Pons (tissue), 1 donor: ENCODE measurements around the gene ZNF680.
"Not testable (repeated sequence)": the region's sequence is repeated elsewhere in the genome, so short reads cannot be mapped to it uniquely, and the experiment has no call there.

ENCODE experiments used
- DNase-seq: peaks from one replicate; pipeline ENCODE4 v3.0.0-alpha.2; 2016; ENCODE audit warnings: low spot score

The ZNF680 gene

DNA sequence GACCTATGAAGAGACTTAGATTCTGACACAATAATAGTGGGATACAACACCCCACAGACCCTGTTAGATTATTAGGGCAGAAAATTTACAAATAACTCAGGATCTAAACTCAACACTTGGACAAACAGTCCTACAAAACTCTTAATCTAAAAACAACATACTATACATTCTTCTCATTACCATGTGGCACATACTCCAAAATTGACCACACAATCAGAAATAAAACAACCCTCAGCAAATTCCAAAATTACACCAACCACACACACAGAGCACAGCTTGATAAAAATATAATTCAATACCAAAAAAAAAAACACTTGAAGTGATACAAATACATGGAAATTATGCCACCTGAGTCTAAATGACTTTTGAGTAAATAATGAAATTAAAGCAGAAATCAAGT, 7.8 kb downstream of the ZNF680 start:
- no peak for DNase-seq

GRCh38 chr7:64554188-64554587, 8.7 kb downstream of the ZNF680 start:
- not testable (repeated sequence) for DNase-seq

DNA sequence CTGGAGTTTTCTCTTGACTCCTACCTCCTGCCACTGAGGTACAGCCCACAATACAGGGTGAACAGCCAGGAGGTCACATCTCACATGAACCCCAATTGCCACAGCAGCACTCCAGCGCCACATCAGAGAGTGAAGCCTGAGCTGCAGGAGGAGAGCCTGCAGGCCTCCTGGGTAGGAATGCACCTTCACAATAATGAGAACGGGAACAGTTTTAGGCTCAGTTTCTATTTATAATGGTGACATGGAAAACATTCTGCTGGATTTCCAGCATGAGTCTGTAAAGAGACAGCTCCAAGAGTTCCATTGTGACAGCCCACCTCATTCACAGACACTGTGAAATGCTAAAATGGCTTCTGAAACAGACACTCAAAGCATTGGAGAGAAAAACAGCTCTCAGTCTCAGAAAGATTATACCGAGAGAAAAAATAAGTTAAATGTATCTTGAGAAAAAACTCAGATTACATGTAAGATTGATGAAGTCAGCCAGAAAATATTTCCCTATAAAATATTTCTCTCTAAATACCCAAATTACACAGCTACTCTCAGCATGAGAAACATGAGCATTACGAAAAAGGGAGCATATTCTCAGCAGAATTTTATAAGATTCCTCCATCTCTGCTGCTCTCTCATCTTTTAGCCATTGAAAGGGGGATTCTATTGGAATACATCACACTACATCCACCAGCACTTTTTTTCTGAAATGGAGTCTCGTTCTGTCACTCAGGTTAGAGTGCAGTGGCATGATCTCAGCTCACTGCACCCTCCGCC, 11.3 kb downstream of the ZNF680 start:
- no peak for DNase-seq

GRCh38 chr7:64544010-64544409, 18.9 kb downstream of the ZNF680 start:
- no peak for DNase-seq

DNA sequence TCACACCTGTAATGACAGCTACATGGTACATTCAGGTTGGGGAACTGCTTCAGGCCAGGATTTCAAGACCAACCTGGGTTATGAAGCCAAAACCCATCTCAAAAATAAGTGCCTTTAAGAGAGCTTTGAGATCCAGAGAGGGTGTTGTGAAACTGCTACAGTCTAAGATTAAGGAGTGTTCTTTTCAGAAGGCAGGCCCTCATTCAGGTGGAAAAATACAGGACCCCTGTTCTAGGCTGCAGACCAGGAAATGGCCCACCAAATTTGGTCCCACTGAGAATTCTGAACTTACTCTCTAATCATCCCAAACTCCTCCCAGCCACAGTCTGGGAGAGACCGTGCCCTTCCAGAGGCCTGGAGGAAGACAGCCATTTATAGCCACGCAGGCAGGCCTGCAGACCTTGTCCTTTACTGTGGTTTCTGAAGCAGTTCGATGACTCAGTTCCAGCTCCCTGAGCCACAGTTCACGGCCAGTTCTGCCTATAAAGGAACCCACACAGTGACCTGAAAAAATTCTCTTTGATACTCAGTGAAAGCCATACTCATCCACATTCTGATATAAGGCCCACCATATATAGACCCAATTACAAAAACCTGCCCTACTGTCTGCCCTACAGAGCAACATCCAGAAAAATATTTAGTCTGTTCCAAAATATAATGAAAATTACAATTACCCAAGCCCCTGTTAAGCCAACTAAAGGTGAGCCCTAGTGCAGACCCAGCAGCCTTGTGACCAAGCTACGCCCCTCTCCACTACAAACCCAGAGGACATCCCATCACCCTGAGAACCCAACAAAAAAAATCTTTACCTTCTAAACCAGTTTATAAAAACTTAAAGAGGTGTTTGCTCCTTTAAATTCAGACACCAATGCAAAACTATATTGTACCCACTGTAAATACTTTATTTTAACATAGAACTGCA, 21.2 kb downstream of the ZNF680 start:
- no peak for DNase-seq

DNA sequence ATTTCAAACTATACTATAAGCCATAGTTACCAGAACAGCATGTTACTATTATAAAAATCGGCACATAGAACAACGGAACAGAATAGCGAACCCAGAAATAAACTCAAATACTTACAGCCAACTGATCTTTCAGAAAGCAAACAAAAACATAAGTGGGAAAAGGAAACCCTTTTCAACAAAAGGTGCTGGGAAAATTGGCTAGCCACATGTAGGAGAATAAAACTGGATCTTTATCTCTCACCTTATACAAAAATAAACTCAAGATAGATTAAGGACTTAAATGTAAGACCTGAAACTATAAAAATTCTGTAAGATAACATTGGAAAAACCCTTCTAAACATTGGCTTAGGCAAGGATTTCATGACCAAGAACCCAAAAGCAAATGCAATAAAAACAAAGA, 29.1 kb downstream of the ZNF680 start:
- no peak for DNase-seq

GRCh38 chr7:64528770-64529169, 34.1 kb downstream of the ZNF680 start:
- no peak for DNase-seq

- no peak for DNase-seq
These were observed 41.4 kb downstream of the ZNF680 start for GRCh38 chr7:64521409-64521984.

- no peak for DNase-seq
These were observed 46.4 kb downstream of the ZNF680 start for GRCh38 chr7:64516451-64516850.

- DNase-seq, result no peak
These were observed 47.1 kb downstream of the ZNF680 start for GRCh38 chr7:64515781-64516180.

DNA sequence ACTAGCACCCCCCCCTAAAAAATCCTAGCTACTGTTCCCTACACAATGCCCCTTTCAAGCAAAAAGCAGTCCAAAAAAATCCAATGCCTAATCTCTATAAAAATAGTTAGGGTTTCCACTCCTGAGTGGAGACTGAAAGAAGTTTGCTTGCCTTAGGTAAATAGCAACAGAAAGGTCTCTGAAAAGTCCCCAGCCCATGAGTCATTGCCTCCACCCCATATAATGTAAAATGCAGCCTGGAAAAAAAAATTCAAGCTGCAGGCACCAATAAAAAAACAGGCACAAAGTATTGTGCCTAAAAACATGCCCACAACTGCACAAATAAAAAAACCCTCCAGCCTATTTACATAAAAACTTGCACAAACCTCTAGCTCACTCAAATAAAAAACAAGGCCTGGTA, 47.5 kb downstream of the ZNF680 start:
- DNase-seq, result no peak

DNA sequence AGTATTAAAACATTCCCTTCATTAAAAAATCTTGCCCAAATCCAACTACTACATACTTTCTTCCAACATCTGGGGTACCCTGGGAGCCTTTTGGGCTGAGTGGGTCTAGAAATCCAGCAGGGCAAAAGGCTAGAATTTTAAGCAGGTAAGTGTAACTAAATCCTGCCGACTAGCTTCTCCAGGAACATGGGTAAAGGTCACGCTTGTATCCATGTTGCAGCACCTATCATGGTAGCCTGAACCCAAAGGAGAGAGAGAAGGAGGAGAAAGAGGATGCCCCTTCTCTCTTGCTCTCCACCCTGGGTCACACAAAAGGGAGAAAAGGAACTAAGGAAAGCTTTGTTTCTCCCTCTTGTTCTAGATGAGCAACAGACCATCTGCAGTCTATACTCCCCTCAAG, 53.3 kb downstream of the ZNF680 start:
- DNase-seq, result no peak

DNA sequence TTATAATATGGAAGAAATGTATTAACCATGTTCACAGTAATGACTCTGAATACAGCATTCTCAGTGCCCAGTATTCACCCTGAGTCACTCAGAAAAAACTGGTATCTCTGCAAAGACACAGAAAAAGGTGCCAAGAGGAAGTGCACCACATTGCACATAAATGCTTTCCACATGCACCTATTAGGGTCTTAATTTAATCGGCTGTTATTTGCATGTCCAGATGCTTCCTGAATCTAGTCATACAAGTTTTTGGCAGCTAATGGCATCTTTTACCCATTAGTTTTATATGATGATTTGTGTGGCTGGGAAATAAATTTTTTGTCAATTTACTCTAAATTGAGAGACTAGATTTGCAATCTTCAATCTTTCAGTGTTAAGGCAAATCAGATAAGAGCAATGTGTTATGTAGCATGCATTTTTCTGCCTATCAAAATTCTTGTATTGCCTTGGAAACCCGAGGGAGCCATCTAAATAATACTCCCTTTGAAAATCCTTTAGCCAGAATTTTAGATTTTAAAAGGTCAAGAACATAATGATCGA, 58.2 kb downstream of the ZNF680 start:
- no peak for DNase-seq

DNA sequence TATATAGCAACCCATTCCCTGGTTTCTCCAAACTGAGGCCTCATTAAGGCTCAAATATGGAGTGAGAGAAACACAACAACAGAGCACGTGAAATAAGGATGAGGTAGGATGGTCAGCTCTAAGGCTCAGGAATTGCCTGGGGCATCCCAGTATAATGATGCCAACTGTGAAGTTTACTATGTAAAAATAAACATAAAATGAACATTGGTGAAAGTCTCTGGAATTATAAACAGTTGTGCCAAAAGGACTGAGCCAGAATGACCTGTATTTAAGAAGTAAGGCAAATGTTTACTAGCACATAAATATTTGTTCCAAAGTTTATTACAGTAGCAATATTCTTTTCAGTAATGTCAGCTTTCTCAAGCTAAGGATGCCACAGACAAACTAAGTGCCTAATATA, 64.6 kb downstream of the ZNF680 start:
- DNase-seq, result no peak

GRCh38 chr7:64494912-64495461, 67.9 kb downstream of the ZNF680 start:
- DNase-seq, result no peak

DNA sequence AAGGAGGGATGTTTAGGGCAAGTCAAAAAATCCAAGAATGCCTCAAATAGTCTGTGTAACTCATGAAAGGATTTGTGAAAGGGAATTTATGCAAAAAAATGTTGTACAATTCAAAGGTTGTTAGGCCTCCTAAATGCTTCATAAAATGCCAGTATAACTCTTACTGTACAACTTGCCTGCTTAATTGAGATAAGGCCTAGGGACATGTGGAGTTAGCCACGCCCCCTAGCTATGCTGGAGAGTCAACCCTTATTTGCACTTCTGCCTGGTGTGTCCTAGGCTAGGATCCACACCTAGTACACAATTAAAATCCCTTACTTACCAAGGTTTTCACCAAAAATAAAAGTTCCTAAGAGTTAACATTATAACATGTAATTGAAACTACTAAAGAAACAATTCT, 77.2 kb downstream of the ZNF680 start:
- DNase-seq, result no peak
